ENCODE data around the gene ARRDC1.

ARRDC1 gene

GRCh38 chr9:137618105-137619067 lies 12.9 kb downstream of the ARRDC1 start, which contains the start of gene EHMT1 (continued):
- TF ChIP-seq ZNF488 (tag by site-specific recombination; IDR thresholded peaks at IDR 0.05) (0 out of 2 replicates have a peak, but pooled peaks have one; percentile 11), ZBTB26 (tag by site-specific recombination; optimal IDR thresholded peaks at IDR 0.05) (peak; percentile 86), ZNF785 (tag by site-specific recombination; IDR thresholded peaks at IDR 0.05) (no peak), TCF7L2 (IDR thresholded peaks at IDR 0.05; ENCODE audit: borderline replicate concordance, low read depth, low read length) (0 out of 2 replicates have a peak, but pooled peaks have one; percentile 41), ZNF843 (tag by site-specific recombination; IDR thresholded peaks at IDR 0.05) (peak; percentile 22; the same call in 1 of the 2 replicates), ZNF26 (tag by site-specific recombination; IDR thresholded peaks at IDR 0.05) (no peak), ZNF776 (tag by site-specific recombination; IDR thresholded peaks at IDR 0.05; ENCODE audit: borderline replicate concordance) (no peak), ZNF580 (tag by site-specific recombination; IDR thresholded peaks at IDR 0.05) (peak; percentile 91), KLF9 (tag by site-specific recombination; IDR thresholded peaks at IDR 0.05; ENCODE audit: low read depth) (peak; percentile 57), ZNF548 (tag by site-specific recombination; IDR thresholded peaks at IDR 0.05) (no peak), ZBTB10 (tag by site-specific recombination; IDR thresholded peaks at IDR 0.05) (peak; percentile 89), ELK4 (IDR thresholded peaks at IDR 0.05; ENCODE audit: borderline replicate concordance, low read depth, low read length) (no peak), ZNF302 (tag by site-specific recombination; IDR thresholded peaks at IDR 0.05; ENCODE audit: low read depth) (no peak), AEBP2 (tag by site-specific recombination; IDR thresholded peaks at IDR 0.05; ENCODE audit: borderline replicate concordance) (no peak), GLIS2 (tag by site-specific recombination; IDR thresholded peaks at IDR 0.05) (peak; percentile 92), CTCF (tag by site-specific recombination; IDR thresholded peaks at IDR 0.05) (peak; percentile 57), OVOL3 (tag by site-specific recombination; IDR thresholded peaks at IDR 0.05) (0 out of 2 replicates have a peak, but pooled peaks have one; percentile 40), YY1 (tag by site-specific recombination; IDR thresholded peaks at IDR 0.05) (no peak; the same call in 1 of the 2 replicates), SETDB1 (IDR thresholded peaks at IDR 0.05; ENCODE audit: insufficient read length, low read length) (no peak), SCRT2 (tag by site-specific recombination; IDR thresholded peaks at IDR 0.05) (peak; percentile 36; the same call in 1 of the 2 replicates), ZBTB17 (tag by site-specific recombination; IDR thresholded peaks at IDR 0.05) (peak; percentile 47; the same call in 1 of the 2 replicates), ZNF140 (tag by site-specific recombination; IDR thresholded peaks at IDR 0.05) (no peak), PBX3 (CRISPR knock-in tag; IDR thresholded peaks at IDR 0.05) (no peak), YY2 (tag by site-specific recombination; IDR thresholded peaks at IDR 0.05) (no peak; the same call in 1 of the 2 replicates)
